ENCODE results near the gene TIMM29.
A peak's percentile ranks its signal among the peaks of the same experiment; 100 is the strongest.
"Not testable (repeated sequence)": the region's sequence is repeated elsewhere in the genome, so short reads cannot be mapped to it uniquely, and the experiment has no call there.

The TIMM29 gene

DNA sequence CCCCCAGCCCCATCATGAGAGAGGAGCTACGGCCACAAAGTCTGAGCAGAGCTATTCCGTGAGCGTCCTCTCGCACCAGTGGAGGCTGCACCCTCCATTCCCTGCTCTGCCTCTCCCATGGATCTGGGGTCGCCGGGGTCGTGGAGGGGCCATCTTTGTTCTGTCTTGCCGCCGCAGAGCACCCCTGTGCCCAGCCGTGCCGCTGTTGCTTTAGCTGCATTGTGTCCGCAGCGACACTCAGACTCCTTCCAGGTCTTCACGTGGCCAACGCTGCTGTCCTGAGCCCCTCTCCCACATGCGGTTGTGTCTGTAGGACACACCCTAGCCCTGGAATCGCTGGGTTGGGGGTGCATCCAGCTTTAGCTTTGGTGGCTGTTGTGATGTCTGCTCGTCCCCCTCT, 16.0 kb upstream of the TIMM29 start:
- DNase-seq (ENCODE audit: low read depth), result no peak

DNA sequence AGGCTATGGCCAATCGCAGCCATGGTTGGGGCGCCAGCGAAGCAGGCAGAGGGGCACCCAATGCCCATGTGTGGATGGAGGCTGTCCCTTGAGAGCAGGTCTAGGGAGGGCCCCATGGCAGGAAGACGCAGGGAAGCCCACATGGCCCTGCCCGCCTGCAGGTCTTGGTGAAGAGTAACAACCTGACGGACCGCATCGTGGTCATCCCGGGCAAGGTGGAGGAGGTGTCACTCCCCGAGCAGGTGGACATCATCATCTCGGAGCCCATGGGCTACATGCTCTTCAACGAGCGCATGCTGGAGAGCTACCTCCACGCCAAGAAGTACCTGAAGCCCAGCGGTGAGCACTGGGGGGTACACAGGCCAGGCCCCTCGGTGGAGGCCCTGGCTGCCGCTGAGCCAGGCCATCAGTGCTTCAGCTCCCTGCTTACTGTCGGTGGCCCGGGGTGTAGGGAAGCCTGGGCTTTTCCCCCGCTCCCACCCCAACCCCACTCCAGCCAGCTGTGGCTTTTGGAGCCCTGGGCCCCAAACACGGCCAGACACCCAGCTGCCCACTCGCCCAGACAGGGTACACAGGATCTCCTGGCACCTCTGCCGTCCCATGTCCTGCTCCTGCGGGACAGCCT, 14.8 kb upstream of the TIMM29 start:
- no peak for DNase-seq (ENCODE audit: low read depth)

DNA sequence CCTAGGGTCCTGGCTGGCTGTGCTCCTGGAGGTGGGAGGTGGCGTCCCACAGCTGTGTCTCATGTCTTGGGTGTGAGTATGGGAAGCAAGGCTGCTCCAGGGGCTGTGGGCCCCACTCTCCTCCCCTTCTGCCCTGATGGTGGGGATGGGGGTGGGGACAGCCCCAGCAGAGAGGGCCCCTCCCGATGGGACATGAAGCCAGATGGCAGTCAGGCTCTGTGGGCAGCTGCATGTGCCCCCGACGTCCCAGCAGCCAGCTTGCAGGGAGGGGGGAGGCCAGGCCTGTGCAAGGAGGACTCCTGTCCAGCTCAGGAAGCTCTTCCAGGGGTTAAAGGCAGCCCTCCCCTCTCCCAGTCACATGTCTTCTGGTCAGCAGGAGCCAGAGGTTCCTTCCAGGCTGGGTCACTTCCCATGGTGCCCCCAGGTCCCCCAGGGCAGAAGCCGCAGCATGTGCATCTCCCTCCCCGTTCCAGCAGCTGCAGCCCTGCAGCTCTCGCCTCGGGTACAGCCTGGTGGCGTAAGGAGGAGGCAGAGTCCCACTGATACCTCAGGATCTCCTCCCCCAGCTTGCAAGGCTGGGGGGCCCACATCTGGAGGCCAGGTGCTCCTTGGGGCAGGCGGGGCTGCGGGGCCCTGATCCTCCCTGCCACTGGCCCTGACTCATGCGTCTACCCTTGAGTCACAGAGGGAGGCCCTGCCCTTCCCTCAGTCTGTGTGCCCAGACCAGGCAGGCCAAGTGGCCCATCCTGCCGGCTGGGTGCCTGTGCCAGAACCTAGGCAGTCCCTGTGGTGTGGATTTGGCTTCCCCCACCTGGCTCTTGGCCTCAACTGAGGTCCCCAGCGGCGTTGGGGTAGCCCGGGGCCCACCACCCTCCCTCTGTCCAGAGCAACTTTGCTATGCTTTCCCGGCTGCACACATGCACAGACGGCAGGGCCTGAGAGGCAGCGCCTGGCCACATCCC, 13.2 kb upstream of the TIMM29 start:
- peak; percentile 90 for DNase-seq (ENCODE audit: low read depth)

DNA sequence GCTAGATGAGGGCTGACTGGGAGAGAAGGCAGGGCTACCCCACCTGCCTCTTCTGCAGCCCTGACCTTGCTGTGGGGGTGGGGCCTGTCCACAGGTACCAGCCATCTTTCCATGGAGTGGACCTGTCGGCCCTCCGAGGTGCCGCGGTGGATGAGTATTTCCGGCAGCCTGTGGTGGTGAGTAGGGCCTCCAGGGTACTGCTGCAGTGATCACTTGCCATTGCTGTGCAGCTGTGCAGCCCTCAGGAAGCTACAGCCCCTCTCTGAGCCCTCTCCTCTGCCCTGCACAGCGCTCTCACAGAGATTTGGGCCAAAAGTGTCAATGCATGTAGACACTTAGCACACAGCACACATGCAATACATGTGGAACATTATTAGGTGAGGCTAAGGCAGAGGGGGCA, 12.0 kb upstream of the TIMM29 start:
- DNase-seq (ENCODE audit: low read depth), result no peak

DNA sequence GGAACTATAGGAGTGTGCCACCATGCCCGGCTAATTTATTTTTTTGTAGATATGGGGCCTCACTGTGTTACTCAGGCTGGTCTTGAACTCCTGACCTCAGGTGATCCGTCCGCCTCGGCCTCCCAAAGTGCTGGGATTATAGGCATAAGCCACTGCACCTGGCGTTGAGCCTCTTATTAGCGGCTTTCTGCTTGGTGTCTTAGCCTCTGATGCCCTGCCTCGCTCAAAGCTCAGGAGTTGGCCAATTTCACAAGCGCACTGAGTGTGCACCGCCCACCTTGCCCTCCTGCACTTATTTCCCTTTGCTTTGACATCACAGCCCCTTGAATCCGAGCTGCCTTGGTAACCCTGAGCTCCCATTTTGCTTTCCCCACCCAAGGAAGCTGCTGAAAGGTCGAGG, 10.3 kb upstream of the TIMM29 start:
- DNase-seq (ENCODE audit: low read depth), result no peak

DNA sequence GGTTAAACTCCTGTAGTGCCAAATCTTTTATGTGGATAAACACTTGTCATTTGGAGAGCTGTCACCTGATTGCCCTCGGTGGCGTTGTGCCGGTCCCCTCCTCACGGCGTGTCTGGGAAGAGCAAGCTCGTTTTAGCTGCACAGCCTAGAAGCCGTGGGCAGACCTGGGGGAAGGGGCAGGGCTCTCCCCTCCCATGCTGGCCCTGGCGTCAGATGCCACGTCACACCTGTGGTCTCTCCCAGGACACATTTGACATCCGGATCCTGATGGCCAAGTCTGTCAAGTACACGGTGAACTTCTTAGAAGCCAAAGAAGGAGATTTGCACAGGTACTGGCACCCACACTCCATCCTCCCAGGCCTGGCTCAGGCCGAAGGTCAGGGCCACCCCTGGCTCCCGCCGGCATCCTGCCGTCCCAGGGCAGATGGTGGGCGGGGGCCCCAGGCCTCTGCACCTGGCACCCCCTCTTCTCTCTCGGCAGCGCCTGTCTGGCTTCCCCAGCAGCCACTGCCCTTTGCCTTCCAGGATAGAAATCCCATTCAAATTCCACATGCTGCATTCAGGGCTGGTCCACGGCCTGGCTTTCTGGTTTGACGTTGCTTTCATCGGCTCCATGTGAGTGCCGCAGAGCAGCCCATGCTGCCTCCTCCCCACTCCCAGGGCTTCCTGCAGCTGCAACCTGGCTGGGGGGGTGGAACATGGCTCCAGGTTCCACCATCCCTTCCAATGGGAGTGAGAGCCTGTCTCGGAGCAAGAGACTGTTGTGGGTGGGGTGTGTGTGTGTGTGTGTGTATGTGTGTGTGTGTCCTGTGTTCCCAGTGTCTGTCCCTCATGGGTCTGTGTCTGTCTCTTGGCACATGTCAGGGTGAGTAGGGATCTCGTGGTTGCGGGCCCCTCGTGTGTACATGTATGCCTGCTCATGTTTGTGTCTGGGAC, 9.0 kb upstream of the TIMM29 start:
- DNase-seq (ENCODE audit: low read depth), result no peak

DNA sequence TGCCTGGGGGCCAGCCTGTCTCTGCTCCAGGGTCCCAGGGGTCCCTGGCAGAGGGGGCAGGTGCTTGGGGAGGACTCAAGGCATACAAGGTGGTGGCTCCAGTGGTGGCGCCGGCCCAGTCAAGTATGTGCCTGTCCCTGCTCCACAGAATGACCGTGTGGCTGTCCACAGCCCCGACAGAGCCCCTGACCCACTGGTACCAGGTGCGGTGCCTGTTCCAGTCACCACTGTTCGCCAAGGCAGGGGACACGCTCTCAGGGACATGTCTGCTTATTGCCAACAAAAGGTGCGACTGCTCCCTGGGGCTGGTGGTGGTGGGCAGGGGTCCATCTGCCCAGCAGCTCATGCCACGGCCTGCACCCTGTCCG, 8.3 kb upstream of the TIMM29 start:
- no peak for DNase-seq (ENCODE audit: low read depth)

DNA sequence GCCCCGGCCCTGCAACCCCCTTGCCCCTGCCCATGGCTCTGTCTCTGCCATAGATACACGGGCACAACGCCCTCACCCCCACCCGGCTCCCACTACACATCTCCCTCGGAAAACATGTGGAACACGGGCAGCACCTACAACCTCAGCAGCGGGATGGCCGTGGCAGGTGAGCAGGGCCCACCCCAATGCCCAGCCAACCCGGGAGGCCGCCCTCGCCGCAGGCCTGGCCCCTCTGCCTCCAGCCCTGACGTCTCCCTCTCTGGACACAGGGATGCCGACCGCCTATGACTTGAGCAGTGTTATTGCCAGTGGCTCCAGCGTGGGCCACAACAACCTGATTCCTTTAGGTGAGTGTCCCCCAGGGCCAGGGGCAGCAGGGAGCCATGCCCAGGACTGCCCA, 7.8 kb upstream of the TIMM29 start:
- DNase-seq (ENCODE audit: low read depth), result no peak

DNA sequence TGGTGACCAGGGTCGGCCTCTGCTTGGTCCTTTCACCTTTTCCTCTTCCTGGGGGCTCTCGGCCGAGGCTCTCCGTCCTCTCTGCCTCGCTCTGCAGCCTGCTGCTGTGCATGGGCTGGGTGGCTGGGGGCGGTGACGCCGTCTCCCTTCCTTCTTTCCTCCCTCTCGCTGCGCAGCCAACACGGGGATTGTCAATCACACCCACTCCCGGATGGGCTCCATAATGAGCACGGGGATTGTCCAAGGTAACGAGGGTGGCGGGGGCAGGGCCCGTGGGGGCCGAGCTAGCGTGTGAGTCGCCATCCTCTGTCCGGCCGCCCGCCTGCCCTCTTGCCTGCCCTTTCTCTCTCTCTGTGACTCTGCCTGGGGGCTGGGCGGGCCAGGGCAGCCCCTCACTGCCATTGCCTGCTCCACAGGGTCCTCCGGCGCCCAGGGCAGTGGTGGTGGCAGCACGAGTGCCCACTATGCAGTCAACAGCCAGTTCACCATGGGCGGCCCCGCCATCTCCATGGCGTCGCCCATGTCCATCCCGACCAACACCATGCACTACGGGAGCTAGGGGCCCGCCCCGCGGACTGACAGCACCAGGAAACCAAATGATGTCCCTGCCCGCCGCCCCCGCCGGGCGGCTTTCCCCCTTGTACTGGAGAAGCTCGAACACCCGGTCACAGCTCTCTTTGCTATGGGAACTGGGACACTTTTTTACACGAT, 7.3 kb upstream of the TIMM29 start:
- no peak for DNase-seq (ENCODE audit: low read depth)

DNA sequence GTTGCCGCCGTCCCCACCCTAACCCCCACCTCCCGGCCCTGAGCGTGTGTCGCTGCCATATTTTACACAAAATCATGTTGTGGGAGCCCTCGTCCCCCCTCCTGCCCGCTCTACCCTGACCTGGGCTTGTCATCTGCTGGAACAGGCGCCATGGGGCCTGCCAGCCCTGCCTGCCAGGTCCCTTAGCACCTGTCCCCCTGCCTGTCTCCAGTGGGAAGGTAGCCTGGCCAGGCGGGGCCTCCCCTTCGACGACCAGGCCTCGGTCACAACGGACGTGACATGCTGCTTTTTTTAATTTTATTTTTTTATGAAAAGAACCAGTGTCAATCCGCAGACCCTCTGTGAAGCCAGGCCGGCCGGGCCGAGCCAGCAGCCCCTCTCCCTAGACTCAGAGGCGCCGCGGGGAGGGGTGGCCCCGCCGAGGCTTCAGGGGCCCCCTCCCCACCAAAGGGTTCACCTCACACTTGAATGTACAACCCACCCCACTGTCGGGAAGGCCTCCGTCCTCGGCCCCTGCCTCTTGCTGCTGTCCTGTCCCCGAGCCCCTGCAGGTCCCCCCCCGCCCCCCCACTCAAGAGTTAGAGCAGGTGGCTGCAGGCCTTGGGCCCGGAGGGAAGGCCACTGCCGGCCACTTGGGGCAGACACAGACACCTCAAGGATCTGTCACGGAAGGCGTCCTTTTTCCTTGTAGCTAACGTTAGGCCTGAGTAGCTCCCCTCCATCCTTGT, 6.5 kb upstream of the TIMM29 start:
- DNase-seq (ENCODE audit: low read depth), result no peak

DNA sequence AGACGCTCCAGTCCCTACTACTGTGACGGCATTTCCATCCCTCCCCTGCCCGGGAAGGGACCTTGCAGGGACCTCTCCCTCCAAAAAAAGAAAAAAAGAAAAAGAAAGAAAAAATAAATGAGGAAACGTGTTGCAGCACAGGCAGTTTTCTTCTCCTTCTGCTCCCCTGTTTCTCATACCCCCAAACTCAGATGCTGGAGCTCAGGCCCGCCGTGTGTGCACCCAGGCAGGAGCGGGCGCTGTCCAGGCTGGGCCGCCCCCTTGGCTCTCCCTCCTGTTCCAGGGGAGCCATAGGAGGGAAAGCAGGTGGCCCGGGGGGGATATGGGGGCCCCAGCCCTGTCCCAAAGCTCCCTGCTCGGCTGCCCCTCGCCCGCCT, 6.0 kb upstream of the TIMM29 start:
- no peak for DNase-seq (ENCODE audit: low read depth)

DNA sequence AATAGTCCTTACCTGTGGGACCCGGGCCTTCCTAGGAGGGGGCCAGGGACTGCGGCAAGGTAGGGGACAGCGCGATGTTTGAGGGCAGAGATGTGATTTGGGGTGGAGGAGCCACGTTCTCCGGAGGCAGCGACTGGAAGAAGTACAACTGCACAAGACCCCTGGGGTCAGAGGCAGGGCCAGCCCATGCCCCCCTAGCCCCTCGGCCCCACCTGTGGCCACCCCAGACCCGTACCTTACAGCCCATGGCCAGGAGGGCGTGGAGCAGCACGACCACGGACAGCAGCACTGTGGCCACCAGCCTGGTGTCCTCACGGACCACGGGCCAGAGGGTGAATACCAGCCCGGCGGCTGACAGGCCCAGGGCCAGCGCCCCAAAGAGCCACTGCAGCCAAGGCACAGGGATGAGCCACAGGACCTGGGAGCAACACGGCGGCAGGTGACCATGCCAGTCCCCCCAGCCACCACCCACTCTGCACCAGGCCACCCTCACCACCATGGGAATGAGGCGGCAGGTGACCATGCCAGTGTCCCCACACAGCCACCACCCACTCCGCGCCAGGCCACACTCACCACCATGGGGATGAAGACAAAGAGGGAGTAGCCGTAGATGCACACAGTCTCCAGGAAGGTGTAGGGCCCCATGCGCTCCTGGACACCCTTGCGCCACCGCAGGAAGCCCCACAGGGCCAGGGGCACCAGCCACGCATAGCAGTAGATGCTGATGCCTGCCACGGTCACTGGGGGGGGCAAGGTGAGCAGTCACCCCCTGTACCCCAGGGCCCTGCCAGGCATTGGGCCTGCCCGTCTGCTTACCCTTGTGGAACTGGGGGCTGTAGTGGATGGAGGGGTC, 5.1 kb upstream of the TIMM29 start:
- no peak for DNase-seq (ENCODE audit: low read depth)

DNA sequence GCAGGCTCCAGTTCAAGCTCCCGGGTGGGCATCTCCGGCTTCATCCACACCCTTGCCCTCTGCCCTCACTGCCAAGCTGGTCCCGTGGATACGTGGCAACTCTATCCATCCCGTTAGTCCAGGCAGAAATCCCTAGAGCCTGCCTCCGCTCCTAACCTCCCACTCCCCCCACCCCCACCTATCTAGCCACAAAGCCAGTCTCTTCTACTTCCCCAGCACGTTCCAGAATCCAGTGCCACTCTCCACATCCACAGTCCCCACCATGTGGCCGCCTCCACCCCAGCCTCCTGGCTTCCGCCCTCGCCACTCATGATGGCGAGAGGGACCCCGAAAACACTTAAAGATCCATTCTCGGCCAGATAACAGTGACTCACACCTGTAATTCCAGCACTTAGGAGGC, 4.0 kb upstream of the TIMM29 start:
- DNase-seq (ENCODE audit: low read depth), result no peak

DNA sequence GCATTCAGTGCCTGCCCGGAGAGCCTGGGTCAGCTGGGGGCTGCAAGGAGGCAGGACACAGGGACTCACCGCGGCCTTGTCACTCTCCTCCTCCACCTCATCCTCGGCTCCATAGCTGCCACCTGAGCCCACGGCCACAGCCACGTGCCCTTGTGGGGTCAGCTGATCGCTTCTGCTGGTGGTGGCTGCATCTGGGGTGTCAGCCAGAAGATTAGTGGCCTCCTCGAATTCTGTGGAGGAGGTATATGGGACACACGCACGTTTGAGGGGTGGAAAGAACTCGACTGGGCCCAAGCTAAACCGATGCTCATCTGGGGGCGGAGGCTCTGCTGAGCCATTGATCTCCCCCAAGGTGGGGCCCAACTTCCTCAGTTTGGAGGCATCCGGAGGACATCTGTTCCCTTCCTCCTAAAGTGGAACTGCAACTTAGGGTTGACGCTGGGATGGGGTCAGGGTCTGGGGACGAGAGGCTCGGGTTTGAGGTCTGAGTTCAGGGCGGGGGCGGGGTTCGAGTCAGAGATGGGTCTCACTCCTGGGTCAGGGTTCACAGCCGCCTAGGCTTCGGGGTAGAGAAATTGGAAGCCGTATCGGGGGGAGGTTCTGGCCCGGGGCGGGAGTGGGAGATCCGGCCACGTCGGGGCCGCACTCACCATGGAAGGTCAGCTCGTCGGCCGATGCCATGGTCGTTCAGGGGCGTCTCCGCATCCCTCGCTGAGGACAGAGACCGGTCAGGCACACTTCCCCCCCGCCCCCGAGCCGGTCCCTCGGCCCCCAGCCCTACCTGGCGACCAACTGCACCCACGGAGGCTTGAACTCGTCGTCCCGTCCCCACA, 665 bp upstream of the TIMM29 start:
- DNase-seq (ENCODE audit: low read depth), result no peak

DNA sequence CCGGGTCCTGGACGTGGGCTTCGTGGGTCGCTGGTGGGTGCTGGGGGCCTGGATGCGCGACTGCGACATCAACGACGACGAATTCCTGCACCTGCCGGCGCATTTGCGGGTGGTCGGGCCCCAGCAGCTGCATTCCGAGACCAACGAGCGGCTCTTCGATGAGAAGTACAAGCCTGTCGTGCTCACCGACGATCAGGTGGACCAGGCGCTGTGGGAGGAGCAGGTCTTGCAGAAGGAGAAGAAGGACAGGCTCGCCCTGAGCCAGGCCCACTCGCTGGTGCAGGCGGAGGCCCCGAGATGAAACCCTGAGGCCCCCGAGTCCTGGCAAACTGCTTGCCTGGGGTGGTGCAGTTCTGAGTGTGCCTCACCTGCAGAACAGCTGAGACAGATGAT, 787 bp downstream of the TIMM29 start:
- DNase-seq (ENCODE audit: low read depth), result no peak

DNA sequence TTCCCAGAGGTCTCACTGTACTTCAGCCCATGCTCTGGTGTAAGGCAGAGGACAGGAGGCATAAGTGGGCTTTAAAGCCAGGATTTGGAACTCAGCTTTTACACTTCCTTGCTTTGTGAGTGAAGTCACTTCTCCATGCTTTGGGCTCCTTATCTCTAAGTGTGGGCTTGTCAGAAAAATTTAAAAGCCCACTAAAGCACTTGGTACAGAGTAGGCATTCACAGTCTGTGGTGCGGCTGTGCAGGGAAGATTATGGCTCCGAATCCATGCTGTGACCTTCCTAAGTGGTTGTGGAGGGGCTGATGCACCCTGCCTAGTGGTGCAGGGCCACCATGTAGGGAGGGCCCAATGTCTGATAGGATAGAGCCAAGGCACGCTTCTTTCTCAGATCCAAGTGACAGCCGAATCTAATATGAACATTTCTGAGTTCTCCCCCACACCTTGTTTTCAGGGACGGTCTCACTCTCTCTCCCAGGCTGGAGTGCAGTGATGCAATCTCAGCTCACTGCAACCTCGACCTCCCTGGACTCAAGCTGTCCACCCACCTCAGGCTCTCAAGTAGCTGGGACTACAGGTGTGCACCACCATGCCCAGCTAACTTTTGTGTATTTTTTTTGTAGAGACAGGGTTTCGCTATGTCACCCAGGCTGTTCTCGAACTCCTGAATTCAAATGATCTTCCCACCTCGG, 6.9 kb downstream of the TIMM29 start:
- DNase-seq (ENCODE audit: low read depth), result no peak

DNA sequence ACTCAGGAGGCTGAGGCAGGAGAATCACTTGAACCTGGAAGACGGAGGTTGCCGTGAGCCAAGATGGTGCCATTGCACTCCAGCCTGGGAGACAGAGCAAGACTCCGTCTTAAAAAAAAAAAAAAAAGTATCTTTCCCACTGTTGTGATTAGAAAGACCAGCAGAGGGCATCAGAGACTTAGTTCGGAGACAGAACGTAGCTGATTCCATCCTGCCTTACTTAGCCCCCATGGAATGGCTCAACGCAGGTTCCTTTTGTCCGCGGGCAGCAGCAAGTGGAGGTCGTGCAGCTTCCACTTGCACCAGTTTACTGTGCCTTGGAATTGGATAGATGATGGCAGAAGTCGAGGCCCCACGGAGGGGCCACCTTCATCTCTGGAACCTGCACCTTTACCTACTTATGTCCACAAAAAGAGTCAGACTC, 8.1 kb downstream of the TIMM29 start:
- DNase-seq (ENCODE audit: low read depth), result peak; percentile 81

DNA sequence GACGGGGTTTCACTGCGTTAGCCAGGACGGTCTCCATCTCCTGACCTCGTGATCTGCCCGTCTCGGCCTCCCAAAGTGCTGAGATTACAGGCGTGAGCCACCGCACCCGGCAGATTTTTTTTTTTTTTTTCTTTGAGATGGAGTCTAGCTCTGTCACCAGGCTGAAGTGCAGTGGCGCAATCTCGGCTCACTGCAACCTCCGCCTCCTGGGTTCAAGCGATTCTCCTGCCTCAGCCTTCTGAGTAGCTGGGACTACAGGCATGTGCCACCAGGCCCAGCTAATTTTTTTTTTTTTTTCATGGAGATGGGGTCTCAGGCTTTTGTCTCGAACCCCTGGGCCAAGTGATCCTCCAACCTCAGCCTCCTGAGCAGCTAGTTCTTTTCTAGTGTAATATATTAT, 13.0 kb downstream of the TIMM29 start:
- not testable (repeated sequence) for DNase-seq (ENCODE audit: low read depth)

DNA sequence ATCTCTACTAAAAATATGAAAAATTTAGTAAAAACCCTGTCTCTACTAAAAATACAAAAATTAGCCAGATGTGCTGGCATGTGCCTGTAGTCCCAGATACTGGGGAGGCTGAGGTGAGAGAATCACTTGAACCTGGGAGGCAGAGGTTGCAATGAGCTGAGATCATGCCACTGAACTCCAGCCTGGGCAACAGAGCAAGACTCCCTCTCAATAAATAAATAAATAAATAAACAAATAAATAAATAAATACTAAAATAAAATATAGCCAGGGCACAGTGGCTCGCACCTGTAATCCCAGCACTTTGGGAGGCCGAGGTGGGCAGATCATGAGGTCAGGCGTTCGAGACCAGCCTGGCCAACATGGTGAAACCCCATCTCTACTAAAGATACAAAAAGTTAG, 14.8 kb downstream of the TIMM29 start:
- not testable (repeated sequence) for DNase-seq (ENCODE audit: low read depth)
